ENCODE results near the gene RAB1A.
A peak's percentile ranks its signal among the peaks of the same experiment; 100 is the strongest.
"Not testable (repeated sequence)": the region's sequence is repeated elsewhere in the genome, so short reads cannot be mapped to it uniquely, and the experiment has no call there.

Gene RAB1A

GRCh38 chr2:65129826-65130663 is at the start of gene RAB1A:
Gene RAB1A (minus strand): TSS chr2:65130106. CDS start chr2:65129915, 191 bp downstream.
- peak; percentile 98 for DNase-seq

DNA sequence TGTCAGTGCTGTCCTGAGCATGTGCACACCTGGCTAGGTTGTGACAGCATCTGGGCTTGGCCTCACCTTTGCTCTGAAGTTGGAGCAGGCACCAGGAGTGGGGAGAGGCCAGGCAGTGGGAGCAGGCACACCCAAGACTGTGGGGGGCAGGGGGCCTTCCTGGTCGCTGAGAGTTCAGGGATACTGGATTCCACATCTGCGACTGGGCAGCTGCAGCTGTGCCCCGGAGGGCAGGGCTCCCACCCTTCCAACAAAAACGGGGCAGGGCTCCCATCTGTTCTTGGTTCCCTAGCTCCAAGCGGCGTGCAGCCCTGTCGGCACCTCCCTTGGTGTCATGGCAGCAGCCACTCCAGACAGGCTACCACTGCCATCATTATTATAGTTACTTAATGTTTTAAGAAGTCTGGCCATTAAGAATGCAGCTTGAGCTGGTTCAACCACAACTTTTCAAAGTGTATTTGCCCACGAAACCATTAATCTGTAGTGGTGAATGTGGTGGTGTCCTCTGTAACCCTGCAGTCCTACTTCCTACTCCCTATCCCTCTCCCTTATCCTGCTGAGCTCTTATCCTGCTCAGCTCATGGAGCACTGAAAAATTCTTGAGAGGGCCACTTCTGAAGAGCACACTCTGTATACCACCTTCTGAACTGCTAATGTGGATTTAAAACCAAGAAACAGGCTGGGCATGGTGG is 48.0 kb upstream of the RAB1A start:
- no peak for DNase-seq

- DNase-seq: no peak
Observed at GRCh38 chr2:65175894-65176530, 46.1 kb upstream of the RAB1A start.

DNA sequence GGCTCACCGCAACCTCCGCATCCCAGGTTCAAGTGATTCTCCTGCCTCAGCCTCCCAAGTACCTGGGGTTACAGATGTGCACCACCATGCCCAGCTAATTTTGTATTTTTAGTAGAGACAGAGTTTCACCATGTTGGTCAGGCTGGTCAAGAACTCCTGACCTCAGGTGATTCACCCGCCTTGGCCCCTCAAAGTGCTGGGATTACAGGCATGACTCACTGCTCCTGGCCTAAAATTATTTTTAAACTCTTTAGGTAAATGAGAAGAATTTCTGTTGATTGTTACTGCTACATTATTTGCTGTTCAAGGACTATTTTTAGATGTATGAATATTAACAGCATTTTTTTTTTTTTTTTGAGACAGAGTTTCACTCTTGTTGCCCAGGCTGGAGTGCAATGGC is 44.1 kb upstream of the RAB1A start:
- not testable (repeated sequence) for DNase-seq

- DNase-seq: no peak
Observed at GRCh38 chr2:65172994-65173790, 43.3 kb upstream of the RAB1A start.

- not testable (repeated sequence) for DNase-seq
Observed at GRCh38 chr2:65170611-65171477, 40.9 kb upstream of the RAB1A start.

GRCh38 chr2:65169760-65170136 is 39.8 kb upstream of the RAB1A start:
- no peak for DNase-seq

- DNase-seq: no peak
Observed at GRCh38 chr2:65165558-65165957, 35.7 kb upstream of the RAB1A start.

DNA sequence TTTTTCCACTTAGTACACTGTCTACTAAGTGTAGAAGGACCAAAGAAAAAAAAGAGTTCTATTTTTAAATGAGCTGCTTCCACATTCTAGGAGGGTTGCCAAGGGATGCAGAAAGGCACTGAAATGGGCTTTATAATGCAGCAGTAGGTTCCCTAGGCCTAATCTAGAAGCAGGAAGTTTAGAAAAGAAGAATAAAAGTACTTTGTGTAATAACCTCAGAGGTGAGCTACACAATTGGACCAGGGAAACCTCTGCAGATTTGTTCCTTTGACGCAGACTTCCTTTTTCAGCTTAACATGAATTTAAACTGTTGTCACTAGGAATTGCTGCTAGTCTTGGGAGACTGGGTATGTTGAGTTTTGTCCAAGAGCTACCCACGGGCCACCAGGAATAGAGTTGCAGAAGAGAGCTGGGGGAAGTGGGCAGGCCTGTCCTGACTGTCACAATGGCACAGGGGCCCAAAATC is 34.6 kb upstream of the RAB1A start:
- no peak for DNase-seq

DNA sequence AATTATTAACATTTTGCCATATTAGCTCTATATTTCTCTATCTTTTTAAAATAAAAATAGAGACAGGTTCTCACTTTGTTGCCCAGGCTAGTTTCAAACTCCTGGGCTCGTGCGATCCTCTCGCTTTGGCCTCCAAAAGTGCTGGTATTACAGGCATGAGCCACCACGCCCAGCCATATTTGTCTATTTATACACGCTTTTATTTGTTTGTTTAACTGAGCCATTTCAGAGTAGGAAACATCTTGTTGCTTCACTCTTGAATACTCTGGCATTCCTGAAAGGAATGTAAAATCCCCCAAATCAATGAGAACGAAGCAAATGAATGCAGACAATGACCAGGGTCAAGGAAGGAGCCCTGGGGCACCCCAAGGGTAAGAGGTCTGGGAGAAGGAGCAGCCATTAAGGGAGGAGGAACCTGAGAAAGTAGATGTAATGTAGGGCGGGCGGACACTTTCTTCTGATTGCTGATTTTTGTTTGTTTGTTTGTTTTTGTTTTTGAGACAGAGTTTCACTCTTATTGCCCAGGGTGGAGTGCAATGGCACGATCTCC is 31.7 kb upstream of the RAB1A start:
- no peak for DNase-seq

DNA sequence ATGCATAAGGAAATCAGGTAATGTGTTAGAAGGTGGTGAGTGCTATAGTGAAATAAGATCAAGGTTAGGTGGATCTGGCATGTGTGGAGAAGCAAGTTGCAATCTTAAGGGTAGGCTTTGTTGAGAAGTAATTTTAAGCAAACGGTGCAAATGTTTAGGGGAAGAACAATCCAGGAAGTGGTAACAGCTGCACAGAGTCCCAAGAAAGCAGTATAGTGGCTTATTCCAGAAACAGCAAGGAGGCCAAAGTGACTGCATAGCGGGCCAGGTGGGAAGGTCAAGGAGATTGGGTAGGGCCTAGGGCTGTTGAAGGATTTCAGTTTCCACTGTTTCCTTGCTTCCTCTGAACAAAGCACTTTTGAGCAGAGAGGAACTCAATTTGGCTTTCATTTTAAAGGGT is 30.0 kb upstream of the RAB1A start:
- DNase-seq: no peak

DNA sequence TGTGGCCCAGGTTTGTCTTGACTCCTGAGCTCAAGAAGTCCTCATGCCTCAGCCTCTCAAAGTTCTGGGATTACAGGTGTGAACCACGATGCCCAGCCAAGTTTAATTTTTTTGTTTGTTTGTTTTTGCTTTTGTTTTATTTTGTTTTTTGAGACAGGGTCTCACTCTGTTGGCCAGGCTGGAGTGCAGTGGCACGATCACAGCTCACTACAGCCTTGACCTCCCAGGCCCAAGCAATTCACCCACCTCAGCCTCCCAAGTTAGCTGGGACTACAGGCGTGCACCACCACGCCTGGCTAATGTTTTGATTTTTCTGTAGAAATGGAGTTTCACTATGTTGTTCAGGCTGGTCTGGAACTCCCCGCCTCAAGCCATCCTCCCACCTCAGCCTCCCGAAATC is 29.4 kb upstream of the RAB1A start:
- DNase-seq: no peak

GRCh38 chr2:65158557-65158956 is 28.7 kb upstream of the RAB1A start:
- no peak for DNase-seq

DNA sequence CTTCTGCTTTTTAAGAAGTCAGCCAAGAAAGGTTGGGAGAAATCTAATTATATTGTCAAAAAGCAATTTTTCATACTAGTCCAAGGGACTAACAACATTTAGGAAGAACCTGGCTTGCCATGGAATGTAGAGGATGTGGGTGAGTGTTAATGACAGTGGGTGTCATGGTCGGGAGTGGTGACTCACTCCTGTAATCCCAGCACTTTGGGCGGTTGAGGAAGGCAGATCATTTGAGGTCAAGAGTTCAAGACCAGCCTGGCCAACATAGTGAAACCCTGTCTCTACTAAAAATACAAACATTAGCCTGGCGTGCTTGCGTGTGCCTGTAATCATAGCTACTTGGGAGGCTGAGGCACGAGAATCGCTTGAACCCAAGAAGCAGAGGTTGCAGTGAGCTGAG is 27.9 kb upstream of the RAB1A start:
- DNase-seq: not testable (repeated sequence)

- DNase-seq: no peak
Observed at GRCh38 chr2:65156041-65156440, 26.1 kb upstream of the RAB1A start.

DNA sequence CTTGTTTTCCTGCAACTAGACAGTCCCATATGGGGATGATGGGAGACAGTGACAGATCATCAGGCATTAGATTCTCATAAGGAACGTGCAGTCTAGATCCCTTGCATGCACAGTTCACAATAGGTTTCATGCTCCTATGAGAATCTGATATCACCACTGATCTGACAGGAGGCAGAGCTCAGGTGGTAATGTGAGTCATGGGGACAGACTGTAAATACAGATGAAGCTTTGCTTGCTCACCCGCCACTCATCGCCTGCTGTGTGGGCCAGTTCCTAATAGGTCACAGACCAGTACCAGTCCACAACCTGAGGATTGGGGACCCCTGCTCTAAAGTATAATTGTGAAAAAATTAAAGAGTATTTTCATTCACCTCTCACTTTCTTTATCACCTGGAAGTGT is 23.6 kb upstream of the RAB1A start:
- no peak for DNase-seq

- no peak for DNase-seq
Observed at GRCh38 chr2:65146078-65146477, 16.2 kb upstream of the RAB1A start.

DNA sequence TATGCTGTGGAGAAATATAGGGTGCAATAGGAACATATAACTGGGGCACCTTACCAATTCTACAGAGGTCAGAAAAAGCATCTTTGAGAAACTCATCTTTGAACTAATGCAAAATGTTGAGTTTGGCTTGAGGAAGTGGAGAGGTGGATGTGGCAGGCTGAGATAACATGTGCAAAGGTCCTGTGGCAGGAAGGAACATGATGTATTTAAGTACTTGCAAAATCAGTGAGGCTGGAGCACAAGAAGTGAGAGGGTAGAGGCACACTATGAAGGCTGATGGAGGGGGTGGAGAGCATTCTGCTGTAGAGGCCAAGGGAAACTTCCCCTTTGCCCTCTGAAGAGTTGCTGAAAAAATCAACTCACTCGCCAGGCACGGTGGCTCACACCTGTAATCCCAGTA is 14.7 kb upstream of the RAB1A start:
- no peak for DNase-seq

- DNase-seq: no peak
Observed at GRCh38 chr2:65142515-65142914, 12.6 kb upstream of the RAB1A start.

DNA sequence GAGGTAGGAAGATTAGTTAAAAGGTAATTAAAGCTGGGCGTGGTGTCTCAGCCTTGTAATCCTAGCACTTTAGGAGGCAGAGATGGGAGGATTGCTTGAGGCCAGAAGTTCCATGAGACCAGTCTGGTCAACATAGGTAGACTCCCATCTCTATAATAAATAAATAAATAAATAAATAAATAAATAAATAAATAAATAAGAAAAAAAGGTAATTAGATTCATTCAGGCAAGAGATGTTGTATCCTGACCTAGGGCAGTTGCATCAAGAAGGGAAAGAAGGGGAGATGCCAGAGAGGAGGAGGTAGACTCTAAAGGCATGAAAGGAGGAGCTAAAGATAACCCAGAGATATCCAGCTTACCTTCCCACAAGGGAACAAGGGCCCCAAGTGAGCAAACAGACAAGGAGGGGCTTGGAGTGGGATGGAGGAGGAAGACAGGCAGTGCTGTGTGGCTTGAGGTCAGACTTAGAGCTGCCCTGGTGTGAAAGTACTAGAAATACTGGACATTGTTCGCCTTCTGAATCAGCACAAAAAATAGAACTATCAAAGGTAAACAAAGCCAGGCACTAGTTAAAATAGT is 7.4 kb upstream of the RAB1A start:
- DNase-seq: no peak

DNA sequence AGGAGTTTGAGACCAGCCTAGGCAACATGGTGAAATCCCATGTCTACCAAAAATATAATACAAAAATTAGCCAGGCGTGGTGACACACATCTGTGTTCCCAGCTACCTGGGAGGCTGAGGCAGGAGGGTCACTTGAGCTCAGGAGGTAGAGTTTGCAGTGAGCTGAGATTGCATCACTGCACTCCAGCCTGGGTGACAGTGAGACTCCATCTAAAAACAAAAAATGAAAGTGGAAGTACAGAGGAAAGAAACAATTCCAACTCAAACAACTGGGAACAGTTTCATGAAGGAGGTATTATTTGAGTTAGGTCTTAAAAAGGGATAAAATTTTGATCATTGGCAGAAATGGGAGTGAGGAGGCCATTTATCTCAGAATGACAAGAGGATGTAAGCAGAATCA is 6.3 kb upstream of the RAB1A start:
- DNase-seq: no peak

Measured in NCI-H1092 (cell line).